HepG2 (cell line): Measurements from ENCODE around the gene MCM8. TPM values are rescaled to one million over a fixed set of nuclear protein-coding genes. Genes with fewer than 3 reads are reported as not detected.

Experiments used
- BRD4 ChIP-seq: sonication (generic); formaldehyde crosslinking; IDR thresholded peaks from 2 replicates; pipeline ENCODE4 v1.4.0; 2020; ENCODE audit warnings: missing genetic modification reagents
- GABPA ChIP-seq, 2 experiments: IDR thresholded peaks; 2 replicates each; pipeline ENCODE4 v1.6.1; 2011 to 2016; ENCODE audit warnings: low read depth in 2 of 2, low read length in 1 of 2, missing biosample characterization in 1 of 2, missing genetic modification characterization in 1 of 2
- HMG20A ChIP-seq: IDR thresholded peaks from 2 replicates; pipeline ENCODE4 v1.6.1; 2016; ENCODE audit warnings: borderline replicate concordance
- IRF1 ChIP-seq: sonication (generic); formaldehyde crosslinking; IDR thresholded peaks from 2 replicates; pipeline ENCODE4 v1.4.0; 2020; ENCODE audit warnings: low read depth, mild to moderate bottlenecking, missing genetic modification reagents
- ISX ChIP-seq: sonication (generic); formaldehyde crosslinking; conservative IDR thresholded peaks from 2 replicates; pipeline ENCODE4 v1.5.0; 2020; ENCODE audit warnings: missing genetic modification reagents
- KDM1A ChIP-seq: IDR thresholded peaks from 2 replicates; pipeline ENCODE4 v1.6.1; 2016; ENCODE audit warnings: missing compliant biosample characterization
- MED8 ChIP-seq: sonication (generic); formaldehyde crosslinking; IDR thresholded peaks from 2 replicates; pipeline ENCODE4 v1.8.1; 2023; ENCODE audit warnings: mild to moderate bottlenecking, missing genetic modification reagents; ENCODE audit not compliant: insufficient replicate concordance
- MTF2 ChIP-seq: sonication (generic); formaldehyde crosslinking; IDR thresholded peaks from 2 replicates; pipeline ENCODE4 v1.5.0; 2020; ENCODE audit warnings: missing genetic modification reagents, borderline replicate concordance
- POLR2G ChIP-seq: fragments of 200-400 bp; formaldehyde crosslinking; IDR thresholded peaks from 2 replicates; pipeline ENCODE4 v1.6.1; 2018; ENCODE audit warnings: mild to moderate bottlenecking, low read depth, low read length, moderate library complexity
- RARG ChIP-seq: sonication (generic); formaldehyde crosslinking; IDR thresholded peaks from 2 replicates; pipeline ENCODE4 v1.4.0; 2020; ENCODE audit warnings: low read depth, mild to moderate bottlenecking, missing genetic modification reagents
- RBAK ChIP-seq: sonication (generic); formaldehyde crosslinking; IDR thresholded peaks from 2 replicates; pipeline ENCODE4 v1.5.1; 2020; ENCODE audit warnings: mild to moderate bottlenecking, missing genetic modification reagents
- RCOR2 ChIP-seq: IDR thresholded peaks from 2 replicates; pipeline ENCODE4 v1.6.1; 2016; ENCODE audit warnings: missing biosample characterization, missing genetic modification reagents
- RNF2 ChIP-seq: fragments of 450-650 bp; conservative IDR thresholded peaks from 2 replicates; pipeline ENCODE4 v1.6.1; 2016; ENCODE audit warnings: low read depth
- SRY ChIP-seq: sonication (generic); formaldehyde crosslinking; IDR thresholded peaks from 2 replicates; pipeline ENCODE4 v1.8.0; 2022; ENCODE audit warnings: mild to moderate bottlenecking, missing genetic modification reagents
- SYNCRIP ChIP-seq: fragments of 200-400 bp; formaldehyde crosslinking; IDR thresholded peaks from 2 replicates; pipeline ENCODE4 v1.6.1; 2018; ENCODE audit warnings: mild to moderate bottlenecking, low read depth, low read length; ENCODE audit not compliant: insufficient read depth
- WIZ ChIP-seq: sonication (generic); formaldehyde crosslinking; IDR thresholded peaks from 2 replicates; pipeline ENCODE4 v1.5.1; 2020; ENCODE audit warnings: mild to moderate bottlenecking, missing genetic modification reagents
- ZNF3 ChIP-seq: IDR thresholded peaks from 2 replicates; pipeline ENCODE4 v1.7.0; 2017; ENCODE audit warnings: inconsistent platforms
- ZNF331 ChIP-seq: sonication (generic); formaldehyde crosslinking; IDR thresholded peaks from 2 replicates; pipeline ENCODE4 v1.4.0; 2020; ENCODE audit warnings: missing genetic modification reagents
- ZNF724P ChIP-seq: sonication (generic); formaldehyde crosslinking; IDR thresholded peaks from 2 replicates; pipeline ENCODE4 v1.8.0; 2022; ENCODE audit warnings: missing genetic modification reagents, borderline replicate concordance
- ZNF768 ChIP-seq: sonication (generic); formaldehyde crosslinking; IDR thresholded peaks from 2 replicates; pipeline ENCODE4 v1.4.0; 2020; ENCODE audit warnings: missing genetic modification reagents
- ZNF879 ChIP-seq: sonication (generic); formaldehyde crosslinking; IDR thresholded peaks from 2 replicates; pipeline ENCODE4 v1.8.1; 2023; ENCODE audit warnings: missing genetic modification reagents
- ZSCAN31 ChIP-seq: sonication (generic); formaldehyde crosslinking; IDR thresholded peaks from 2 replicates; pipeline ENCODE4 v1.5.0; 2020; ENCODE audit warnings: low read depth, mild to moderate bottlenecking, missing genetic modification reagents
- polyA plus RNA-seq, 8 experiments: library from polyadenylated mRNA; depleted of rRNA in 3 of 8; stranded (reverse) in 7 of 8; unstranded in 1 of 8; fragments of >200 nt; fragmentation: Illumina TruSeq in 4 of 8; extraction: Trizol in 4 of 8; gene quantifications; 2 replicates each; pipeline versions ENCODE4 v1.2.1 to v1.2.3, GENCODE V29; 2011 to 2016; ENCODE audit warnings: low read depth in 4 of 8, missing spikeins in 1 of 8, mixed read lengths in 1 of 8; ENCODE audit not compliant: insufficient read depth in 1 of 8
- total RNA-seq, 5 experiments: library from RNA; depleted of rRNA; stranded (reverse); fragments of >200 nt; fragmentation: Illumina TruSeq; extraction: Trizol; gene quantifications; 2 replicates each; pipeline ENCODE4 v1.2.3, GENCODE V29; 2016; ENCODE audit warnings: low read depth in 1 of 5
- TF ChIP-seq, protein P1 (sequence below): sonication (generic); formaldehyde crosslinking; IDR thresholded peaks from 2 replicates; pipeline ENCODE4 v1.4.0; 2020; ENCODE audit warnings: mild to moderate bottlenecking, missing genetic modification reagents
- TF ChIP-seq, protein P2 (sequence below): sonication (generic); formaldehyde crosslinking; IDR thresholded peaks from 2 replicates; pipeline ENCODE4 v1.8.1; 2023; ENCODE audit warnings: mild to moderate bottlenecking, missing genetic modification reagents

Gene MCM8
- total and polyA plus RNA-seq, 2 of the 13 experiments (the other 11 are each of a cell fraction or from before 2014, with no cell fraction given), result 11.5 to 59.3 TPM

- no peak for TF ChIP-seq SYNCRIP
- TF ChIP-seq IRF1, result 0 out of 2 replicates have a peak, but pooled peaks have one; percentile 79
- peak; percentile 90; the same call in 1 of the 2 replicates for TF ChIP-seq WIZ (CRISPR knock-in tag)
- peak; percentile 87 for TF ChIP-seq SRY (CRISPR knock-in tag)
- no peak; the same call in 1 of the 2 replicates for TF ChIP-seq HMG20A (CRISPR knock-in tag)
- TF ChIP-seq MTF2 (CRISPR knock-in tag), result no peak
- peak; percentile 92 for TF ChIP-seq POLR2G
- TF ChIP-seq ISX (CRISPR knock-in tag), result peak; percentile 76; the same call in 1 of the 2 replicates
- TF ChIP-seq RBAK (CRISPR knock-in tag), result 0 out of 2 replicates have a peak, but pooled peaks have one; percentile 48
- no peak for TF ChIP-seq KDM1A (CRISPR knock-in tag)
- TF ChIP-seq ZSCAN31 (CRISPR knock-in tag), result peak; percentile 80; the same call in 1 of the 2 replicates
- peak; percentile 96 for TF ChIP-seq GABPA (IDR thresholded peaks at IDR 0.05; ENCODE audit: low read depth, low read length)
- TF ChIP-seq GABPA (CRISPR knock-in tag; IDR thresholded peaks at IDR 0.05; ENCODE audit: low read depth), result peak; percentile 99
- TF ChIP-seq, protein P1, sequence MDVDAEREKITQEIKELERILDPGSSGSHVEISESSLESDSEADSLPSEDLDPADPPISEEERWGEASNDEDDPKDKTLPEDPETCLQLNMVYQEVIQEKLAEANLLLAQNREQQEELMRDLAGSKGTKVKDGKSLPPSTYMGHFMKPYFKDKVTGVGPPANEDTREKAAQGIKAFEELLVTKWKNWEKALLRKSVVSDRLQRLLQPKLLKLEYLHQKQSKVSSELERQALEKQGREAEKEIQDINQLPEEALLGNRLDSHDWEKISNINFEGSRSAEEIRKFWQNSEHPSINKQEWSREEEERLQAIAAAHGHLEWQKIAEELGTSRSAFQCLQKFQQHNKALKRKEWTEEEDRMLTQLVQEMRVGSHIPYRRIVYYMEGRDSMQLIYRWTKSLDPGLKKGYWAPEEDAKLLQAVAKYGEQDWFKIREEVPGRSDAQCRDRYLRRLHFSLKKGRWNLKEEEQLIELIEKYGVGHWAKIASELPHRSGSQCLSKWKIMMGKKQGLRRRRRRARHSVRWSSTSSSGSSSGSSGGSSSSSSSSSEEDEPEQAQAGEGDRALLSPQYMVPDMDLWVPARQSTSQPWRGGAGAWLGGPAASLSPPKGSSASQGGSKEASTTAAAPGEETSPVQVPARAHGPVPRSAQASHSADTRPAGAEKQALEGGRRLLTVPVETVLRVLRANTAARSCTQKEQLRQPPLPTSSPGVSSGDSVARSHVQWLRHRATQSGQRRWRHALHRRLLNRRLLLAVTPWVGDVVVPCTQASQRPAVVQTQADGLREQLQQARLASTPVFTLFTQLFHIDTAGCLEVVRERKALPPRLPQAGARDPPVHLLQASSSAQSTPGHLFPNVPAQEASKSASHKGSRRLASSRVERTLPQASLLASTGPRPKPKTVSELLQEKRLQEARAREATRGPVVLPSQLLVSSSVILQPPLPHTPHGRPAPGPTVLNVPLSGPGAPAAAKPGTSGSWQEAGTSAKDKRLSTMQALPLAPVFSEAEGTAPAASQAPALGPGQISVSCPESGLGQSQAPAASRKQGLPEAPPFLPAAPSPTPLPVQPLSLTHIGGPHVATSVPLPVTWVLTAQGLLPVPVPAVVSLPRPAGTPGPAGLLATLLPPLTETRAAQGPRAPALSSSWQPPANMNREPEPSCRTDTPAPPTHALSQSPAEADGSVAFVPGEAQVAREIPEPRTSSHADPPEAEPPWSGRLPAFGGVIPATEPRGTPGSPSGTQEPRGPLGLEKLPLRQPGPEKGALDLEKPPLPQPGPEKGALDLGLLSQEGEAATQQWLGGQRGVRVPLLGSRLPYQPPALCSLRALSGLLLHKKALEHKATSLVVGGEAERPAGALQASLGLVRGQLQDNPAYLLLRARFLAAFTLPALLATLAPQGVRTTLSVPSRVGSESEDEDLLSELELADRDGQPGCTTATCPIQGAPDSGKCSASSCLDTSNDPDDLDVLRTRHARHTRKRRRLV (CRISPR knock-in tag), result peak; percentile 91
- peak; percentile 89; the same call in 1 of the 2 replicates for TF ChIP-seq RNF2
- TF ChIP-seq RCOR2 (CRISPR knock-in tag), result peak; percentile 74
- TF ChIP-seq BRD4 (CRISPR knock-in tag), result peak; percentile 90
- peak; percentile 80; the same call in 1 of the 2 replicates for TF ChIP-seq ZNF768 (CRISPR knock-in tag)
- TF ChIP-seq RARG (CRISPR knock-in tag), result 0 out of 2 replicates have a peak, but pooled peaks have one; percentile 83
- TF ChIP-seq MED8 (CRISPR knock-in tag), result peak; percentile 87
- peak; percentile 96 for TF ChIP-seq ZNF331 (CRISPR knock-in tag)
- no peak for TF ChIP-seq ZNF879 (CRISPR knock-in tag)
- TF ChIP-seq, protein P2, sequence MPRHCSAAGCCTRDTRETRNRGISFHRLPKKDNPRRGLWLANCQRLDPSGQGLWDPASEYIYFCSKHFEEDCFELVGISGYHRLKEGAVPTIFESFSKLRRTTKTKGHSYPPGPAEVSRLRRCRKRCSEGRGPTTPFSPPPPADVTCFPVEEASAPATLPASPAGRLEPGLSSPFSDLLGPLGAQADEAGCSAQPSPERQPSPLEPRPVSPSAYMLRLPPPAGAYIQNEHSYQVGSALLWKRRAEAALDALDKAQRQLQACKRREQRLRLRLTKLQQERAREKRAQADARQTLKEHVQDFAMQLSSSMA, result peak; percentile 94; the same call in 1 of the 2 replicates
- peak; percentile 92; the same call in 1 of the 2 replicates for TF ChIP-seq ZNF724P (CRISPR knock-in tag)
- no peak; the same call in 1 of the 2 replicates for TF ChIP-seq ZNF3 (CRISPR knock-in tag)
Observed at GRCh38 chr20:5950271-5951031, at the start of gene MCM8, which contains the start of gene TRMT6 (continued).
